ENCODE data around the gene BEX1.
"Not testable (repeated sequence)": the region's sequence is repeated elsewhere in the genome, so short reads cannot be mapped to it uniquely, and the experiment has no call there.

The BEX1 gene

DNA sequence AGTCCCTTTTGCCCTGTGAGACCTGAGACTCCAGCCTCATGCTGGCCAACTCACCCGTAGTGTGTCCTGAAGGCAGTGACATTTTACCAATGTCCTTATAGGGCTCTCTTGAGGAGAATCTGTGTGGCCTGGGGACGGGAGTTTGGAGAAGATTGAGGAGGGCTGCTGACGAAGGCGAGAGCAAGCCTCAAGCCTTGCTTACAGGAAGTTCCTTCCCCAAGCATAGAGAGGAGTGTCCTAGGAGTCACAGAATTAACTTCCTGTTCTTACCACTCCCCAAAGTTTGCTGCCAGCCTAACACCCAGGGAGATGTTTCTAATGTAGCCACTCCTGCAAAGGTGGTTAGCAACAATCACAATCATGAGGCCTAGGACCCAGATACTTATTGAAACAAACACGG, 29.0 kb upstream of the BEX1 start, which contains the start of gene NXF3:
Gene NXF3, minus strand, starts transcription at position 202 of the 400 bp plus-strand sequence. Its CDS starts 120 bp downstream, at position 82.
- H3K9me3 ChIP-seq (ENCODE audit: control insufficient read depth in 2 of 2, low read length in 2 of 2), result no peaks in the 10 kb centered on the region
- no peak within 1 kb of the TSS for H3K27ac ChIP-seq (ENCODE audit: low read depth in 2 of 2, low read length in 2 of 2)
- H3K36me3 ChIP-seq (ENCODE audit: control insufficient read depth in 2 of 2, insufficient read depth in 2 of 2, low read length in 2 of 2), result no peaks in the 10 kb centered on the region
- no peak within 1 kb of the TSS for H3K4me3 ChIP-seq (ENCODE audit: low read length in 2 of 2)
- H3K9ac ChIP-seq (ENCODE audit: low read depth in 1 of 2, low read length in 2 of 2), result no peak within 1 kb of the TSS
- H3K27me3 ChIP-seq (ENCODE audit: control insufficient read depth in 2 of 2, insufficient read depth in 2 of 2, low read length in 2 of 2), result no peaks in the 10 kb centered on the region
- no peaks in the 10 kb centered on the region for H3K4me1 ChIP-seq (ENCODE audit: control insufficient read depth in 2 of 2, insufficient read depth in 2 of 2, low read length in 2 of 2)

DNA sequence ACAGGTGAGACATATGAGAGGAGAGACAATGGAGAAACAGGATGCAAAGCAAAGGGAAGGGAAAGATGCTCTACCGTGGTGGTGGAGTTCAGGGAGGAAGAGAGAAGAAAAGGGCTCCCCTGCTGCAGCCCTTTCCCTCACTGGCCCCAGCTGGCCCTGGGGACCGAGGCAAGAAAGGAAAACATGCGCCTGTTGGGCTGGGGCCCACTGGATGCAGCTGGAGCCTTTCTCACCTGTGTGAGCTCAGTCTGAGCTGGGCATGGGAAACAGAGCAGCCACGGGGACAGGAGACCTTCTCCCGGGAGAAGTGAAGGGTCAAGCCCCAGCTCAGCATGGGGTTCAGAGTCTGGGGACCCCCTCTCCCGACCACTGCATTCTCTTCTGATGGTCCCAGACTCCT, 17.1 kb upstream of the BEX1 start:
- no peaks in the 10 kb centered on the region for H3K4me1 ChIP-seq (ENCODE audit: control insufficient read depth in 2 of 2, insufficient read depth in 2 of 2, low read length in 2 of 2)
- H3K27ac ChIP-seq (ENCODE audit: low read depth in 2 of 2, low read length in 2 of 2), result no peak overlapping the region
- H3K27me3 ChIP-seq (ENCODE audit: control insufficient read depth in 2 of 2, insufficient read depth in 2 of 2, low read length in 2 of 2), result peaks cover 2% of the 10 kb centered on the region in 2 donors
- H3K4me3 ChIP-seq (ENCODE audit: low read length in 2 of 2), result no peak overlapping the region
- no peaks in the 10 kb centered on the region for H3K36me3 ChIP-seq (ENCODE audit: control insufficient read depth in 2 of 2, insufficient read depth in 2 of 2, low read length in 2 of 2)
- no peaks in the 10 kb centered on the region for H3K9me3 ChIP-seq (ENCODE audit: control insufficient read depth in 2 of 2, low read length in 2 of 2)
- no peak overlapping the region for H3K9ac ChIP-seq (ENCODE audit: low read depth in 1 of 2, low read length in 2 of 2)

DNA sequence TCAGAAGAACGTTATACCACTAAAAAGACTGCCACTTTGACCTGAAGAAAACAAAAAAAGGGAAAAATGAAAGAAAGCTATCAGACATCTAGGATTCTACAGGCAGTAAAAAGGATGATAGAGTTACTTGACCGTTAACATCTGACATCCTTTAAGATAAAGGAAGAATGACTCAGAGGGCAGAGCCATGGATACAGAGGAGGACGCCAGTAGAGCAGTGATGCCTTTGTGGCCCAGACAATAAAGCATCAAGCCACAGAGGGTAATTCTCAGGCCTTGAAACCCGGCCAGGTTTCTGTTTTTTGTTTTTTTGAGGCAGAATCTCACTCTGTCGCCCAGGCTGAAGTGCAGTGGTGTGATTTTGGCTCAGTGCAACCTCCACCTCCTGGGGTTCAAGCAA, 9.5 kb upstream of the BEX1 start:
- Histone ChIP-seq H3K27ac (ENCODE audit: low read depth in 2 of 2, low read length in 2 of 2) (no peak overlapping the region), H3K4me1 (ENCODE audit: control insufficient read depth in 2 of 2, insufficient read depth in 2 of 2, low read length in 2 of 2) (no peaks in the 10 kb centered on the region), H3K4me3 (ENCODE audit: low read length in 2 of 2) (no peak overlapping the region), H3K9ac (ENCODE audit: low read depth in 1 of 2, low read length in 2 of 2) (no peak overlapping the region), H3K36me3 (ENCODE audit: control insufficient read depth in 2 of 2, insufficient read depth in 2 of 2, low read length in 2 of 2) (no peaks in the 10 kb centered on the region), H3K9me3 (ENCODE audit: control insufficient read depth in 2 of 2, low read length in 2 of 2) (no peaks in the 10 kb centered on the region), H3K27me3 (ENCODE audit: control insufficient read depth in 2 of 2, insufficient read depth in 2 of 2, low read length in 2 of 2) (peaks cover 2 to 3% of the 10 kb centered on the region in 2 donors)

DNA sequence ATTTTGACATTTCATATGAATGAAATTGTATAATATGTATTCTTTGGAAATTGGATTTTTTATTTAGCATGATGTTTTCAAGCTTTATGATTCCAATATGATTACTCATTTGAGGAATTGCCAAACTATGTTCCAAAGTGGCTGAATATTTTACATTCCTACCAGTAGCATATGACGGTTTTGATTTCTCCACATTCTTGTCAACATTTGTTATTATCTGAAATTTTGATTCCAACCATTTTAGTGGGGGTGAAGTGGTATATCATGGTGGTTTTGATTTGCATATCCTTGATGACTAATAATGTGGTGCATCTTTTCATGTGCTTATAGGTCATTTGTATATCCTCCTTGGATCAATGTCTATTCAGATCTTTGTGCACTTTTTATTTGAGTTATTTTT, 2.6 kb upstream of the BEX1 start:
- Histone ChIP-seq H3K27ac (ENCODE audit: low read depth in 2 of 2, low read length in 2 of 2) (no peak overlapping the region), H3K4me1 (ENCODE audit: control insufficient read depth in 2 of 2, insufficient read depth in 2 of 2, low read length in 2 of 2) (no peaks in the 10 kb centered on the region), H3K27me3 (ENCODE audit: control insufficient read depth in 2 of 2, insufficient read depth in 2 of 2, low read length in 2 of 2) (peaks cover 0 to 4% of the 10 kb centered on the region in 2 donors), H3K9me3 (ENCODE audit: control insufficient read depth in 2 of 2, low read length in 2 of 2) (no peaks in the 10 kb centered on the region), H3K36me3 (ENCODE audit: control insufficient read depth in 2 of 2, insufficient read depth in 2 of 2, low read length in 2 of 2) (no peaks in the 10 kb centered on the region), H3K9ac (ENCODE audit: low read depth in 1 of 2, low read length in 2 of 2) (no peak overlapping the region), H3K4me3 (ENCODE audit: low read length in 2 of 2) (no peak overlapping the region)

DNA sequence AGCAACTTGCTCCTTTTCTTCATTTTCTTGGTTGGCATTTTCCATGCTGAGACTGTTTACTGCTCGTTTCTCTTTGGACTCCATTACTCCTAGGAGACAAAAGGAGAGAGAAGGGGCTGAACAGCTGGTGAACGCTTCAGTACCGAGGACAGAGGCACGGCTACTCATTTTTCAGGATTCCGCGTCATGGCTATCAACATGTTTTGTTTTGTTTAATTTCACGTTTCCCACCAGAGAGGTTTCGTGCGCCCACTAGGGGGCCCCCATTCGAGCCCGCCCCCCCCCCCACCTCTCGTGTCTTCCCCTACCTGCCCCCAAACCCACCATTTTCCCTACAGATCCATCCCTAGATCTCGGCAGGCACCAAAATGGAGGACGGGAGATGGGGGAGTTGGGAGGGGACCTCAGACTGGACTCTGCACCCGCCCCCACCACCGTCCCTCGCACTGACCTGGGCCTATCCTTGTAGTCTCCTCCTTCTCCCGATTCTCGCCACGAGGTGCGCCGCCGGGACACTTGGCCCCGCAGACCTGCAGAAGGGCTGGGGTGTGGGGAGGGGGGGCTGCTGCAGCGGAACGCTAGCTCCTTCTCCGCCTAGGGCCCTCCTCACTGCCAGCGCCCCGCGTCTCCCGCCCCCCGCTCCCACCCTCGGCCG, 653 bp downstream of the BEX1 start:
- no peaks in the 10 kb centered on the region for H3K9me3 ChIP-seq (ENCODE audit: control insufficient read depth in 2 of 2, low read length in 2 of 2)
- no peak overlapping the region for H3K4me3 ChIP-seq (ENCODE audit: low read length in 2 of 2)
- peaks cover 0 to under 1% of the 10 kb centered on the region in 2 donors for H3K27me3 ChIP-seq (ENCODE audit: control insufficient read depth in 2 of 2, insufficient read depth in 2 of 2, low read length in 2 of 2)
- no peak overlapping the region for H3K9ac ChIP-seq (ENCODE audit: low read depth in 1 of 2, low read length in 2 of 2)
- no peak overlapping the region for H3K27ac ChIP-seq (ENCODE audit: low read depth in 2 of 2, low read length in 2 of 2)
- H3K4me1 ChIP-seq (ENCODE audit: control insufficient read depth in 2 of 2, insufficient read depth in 2 of 2, low read length in 2 of 2), result no peaks in the 10 kb centered on the region
- H3K36me3 ChIP-seq (ENCODE audit: control insufficient read depth in 2 of 2, insufficient read depth in 2 of 2, low read length in 2 of 2), result no peaks in the 10 kb centered on the region

DNA sequence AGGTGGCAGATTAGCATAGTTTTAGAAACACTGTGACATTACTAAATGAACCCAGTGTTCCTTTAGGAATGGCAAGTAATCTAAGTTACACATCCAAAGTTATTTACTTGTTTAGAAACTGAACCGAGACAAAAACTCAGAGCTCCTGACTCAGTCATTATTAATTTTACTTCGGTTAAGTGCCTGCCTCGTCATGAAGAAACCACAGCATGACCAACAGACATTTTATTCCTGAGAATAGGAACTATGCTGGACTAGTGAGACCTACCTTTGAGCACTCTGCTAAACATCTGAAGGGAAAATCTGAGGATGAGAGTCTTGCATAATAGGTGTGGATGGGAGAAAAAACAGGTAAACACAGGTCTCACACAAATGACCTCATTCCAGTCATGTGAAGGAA, 2.5 kb downstream of the BEX1 start:
- H3K27me3 ChIP-seq (ENCODE audit: control insufficient read depth in 2 of 2, insufficient read depth in 2 of 2, low read length in 2 of 2), result no peaks in the 10 kb centered on the region
- H3K9ac ChIP-seq (ENCODE audit: low read depth in 1 of 2, low read length in 2 of 2), result no peak overlapping the region
- no peaks in the 10 kb centered on the region for H3K9me3 ChIP-seq (ENCODE audit: control insufficient read depth in 2 of 2, low read length in 2 of 2)
- H3K4me3 ChIP-seq (ENCODE audit: low read length in 2 of 2), result no peak overlapping the region
- no peaks in the 10 kb centered on the region for H3K4me1 ChIP-seq (ENCODE audit: control insufficient read depth in 2 of 2, insufficient read depth in 2 of 2, low read length in 2 of 2)
- no peaks in the 10 kb centered on the region for H3K36me3 ChIP-seq (ENCODE audit: control insufficient read depth in 2 of 2, insufficient read depth in 2 of 2, low read length in 2 of 2)
- no peak overlapping the region for H3K27ac ChIP-seq (ENCODE audit: low read depth in 2 of 2, low read length in 2 of 2)

DNA sequence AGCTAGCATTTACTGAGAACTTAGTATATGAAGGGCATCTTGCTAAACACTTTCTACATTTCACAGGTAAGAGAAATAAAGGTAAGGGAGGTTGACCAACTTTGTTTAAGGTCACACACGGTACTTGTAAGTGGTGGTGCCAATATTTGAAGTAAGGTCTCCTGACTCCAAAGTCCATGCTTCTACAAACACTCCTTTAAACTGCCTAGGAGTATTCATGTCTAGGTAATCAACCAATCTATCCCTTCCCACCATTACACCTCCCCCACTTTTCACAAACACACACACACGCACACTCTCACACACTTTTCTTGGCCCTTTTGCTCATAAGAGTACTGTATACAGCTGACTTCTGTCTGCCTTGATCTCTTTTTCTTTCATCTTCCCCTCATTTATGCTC, 7.1 kb downstream of the BEX1 start:
- H3K27ac ChIP-seq (ENCODE audit: low read depth in 2 of 2, low read length in 2 of 2), result no peak overlapping the region
- H3K36me3 ChIP-seq (ENCODE audit: control insufficient read depth in 2 of 2, insufficient read depth in 2 of 2, low read length in 2 of 2), result no peaks in the 10 kb centered on the region
- H3K4me3 ChIP-seq (ENCODE audit: low read length in 2 of 2), result no peak overlapping the region
- peaks cover 2 to 4% of the 10 kb centered on the region in 2 donors for H3K27me3 ChIP-seq (ENCODE audit: control insufficient read depth in 2 of 2, insufficient read depth in 2 of 2, low read length in 2 of 2)
- no peaks in the 10 kb centered on the region for H3K4me1 ChIP-seq (ENCODE audit: control insufficient read depth in 2 of 2, insufficient read depth in 2 of 2, low read length in 2 of 2)
- H3K9ac ChIP-seq (ENCODE audit: low read depth in 1 of 2, low read length in 2 of 2), result no peak overlapping the region
- no peaks in the 10 kb centered on the region for H3K9me3 ChIP-seq (ENCODE audit: control insufficient read depth in 2 of 2, low read length in 2 of 2)

DNA sequence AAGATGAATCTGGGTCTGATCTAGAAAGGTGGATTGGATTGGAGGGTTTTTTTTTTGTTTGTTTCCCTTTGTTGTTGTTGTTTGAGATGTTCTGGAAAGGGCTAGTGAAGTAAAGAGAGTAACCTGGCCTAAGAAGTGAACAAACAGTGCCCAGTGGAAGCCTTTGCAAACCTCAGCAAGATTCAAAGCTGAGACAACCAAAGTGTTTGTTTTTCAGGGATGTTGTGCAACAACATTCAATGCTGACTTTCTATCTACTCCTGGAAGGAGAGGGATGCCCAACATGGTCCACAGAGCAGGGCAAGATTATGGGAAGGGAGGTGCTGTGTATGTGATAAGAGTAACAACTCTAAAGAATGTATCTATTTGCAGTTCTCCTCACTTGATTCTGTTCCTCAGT, 11.3 kb downstream of the BEX1 start:
- Histone ChIP-seq H3K27me3 (ENCODE audit: control insufficient read depth in 2 of 2, insufficient read depth in 2 of 2, low read length in 2 of 2) (peaks cover 2 to 4% of the 10 kb centered on the region in 2 donors), H3K9me3 (ENCODE audit: control insufficient read depth in 2 of 2, low read length in 2 of 2) (no peaks in the 10 kb centered on the region), H3K36me3 (ENCODE audit: control insufficient read depth in 2 of 2, insufficient read depth in 2 of 2, low read length in 2 of 2) (no peaks in the 10 kb centered on the region), H3K4me3 (ENCODE audit: low read length in 2 of 2) (no peak overlapping the region), H3K4me1 (ENCODE audit: control insufficient read depth in 2 of 2, insufficient read depth in 2 of 2, low read length in 2 of 2) (no peaks in the 10 kb centered on the region), H3K27ac (ENCODE audit: low read depth in 2 of 2, low read length in 2 of 2) (no peak overlapping the region), H3K9ac (ENCODE audit: low read depth in 1 of 2, low read length in 2 of 2) (no peak overlapping the region)

DNA sequence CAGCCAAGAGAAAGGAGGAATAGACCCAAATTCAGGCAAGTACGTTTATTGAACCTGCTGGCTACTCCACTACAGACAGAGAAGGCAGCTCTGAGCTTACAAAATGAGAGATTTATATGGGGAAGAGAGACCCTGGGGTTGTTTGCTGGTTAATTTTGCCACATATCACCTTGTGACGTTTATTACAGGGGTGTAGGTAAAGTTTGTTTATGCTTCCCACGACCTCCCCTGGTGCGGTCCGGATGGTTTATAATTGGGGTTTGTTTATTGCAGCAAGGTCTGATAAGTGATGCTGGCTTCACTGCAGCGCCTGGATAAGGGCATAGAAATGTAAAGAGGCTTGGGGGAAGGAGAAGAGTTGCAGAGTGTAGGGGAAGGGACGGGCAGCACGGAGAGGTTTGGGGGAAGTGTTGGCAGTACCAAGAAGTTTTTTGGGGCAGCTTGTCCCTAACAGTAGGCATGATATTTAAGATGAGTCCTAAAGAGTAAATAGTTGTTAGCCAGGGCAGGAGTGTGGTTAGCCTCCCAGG, 12.6 kb downstream of the BEX1 start:
- no peak overlapping the region for H3K9ac ChIP-seq (ENCODE audit: low read depth in 1 of 2, low read length in 2 of 2)
- no peak overlapping the region for H3K27ac ChIP-seq (ENCODE audit: low read depth in 2 of 2, low read length in 2 of 2)
- no peak overlapping the region for H3K4me3 ChIP-seq (ENCODE audit: low read length in 2 of 2)
- no peaks in the 10 kb centered on the region for H3K36me3 ChIP-seq (ENCODE audit: control insufficient read depth in 2 of 2, insufficient read depth in 2 of 2, low read length in 2 of 2)
- H3K4me1 ChIP-seq (ENCODE audit: control insufficient read depth in 2 of 2, insufficient read depth in 2 of 2, low read length in 2 of 2), result no peaks in the 10 kb centered on the region
- no peaks in the 10 kb centered on the region for H3K9me3 ChIP-seq (ENCODE audit: control insufficient read depth in 2 of 2, low read length in 2 of 2)
- peaks cover 2 to 4% of the 10 kb centered on the region in 2 donors for H3K27me3 ChIP-seq (ENCODE audit: control insufficient read depth in 2 of 2, insufficient read depth in 2 of 2, low read length in 2 of 2)

DNA sequence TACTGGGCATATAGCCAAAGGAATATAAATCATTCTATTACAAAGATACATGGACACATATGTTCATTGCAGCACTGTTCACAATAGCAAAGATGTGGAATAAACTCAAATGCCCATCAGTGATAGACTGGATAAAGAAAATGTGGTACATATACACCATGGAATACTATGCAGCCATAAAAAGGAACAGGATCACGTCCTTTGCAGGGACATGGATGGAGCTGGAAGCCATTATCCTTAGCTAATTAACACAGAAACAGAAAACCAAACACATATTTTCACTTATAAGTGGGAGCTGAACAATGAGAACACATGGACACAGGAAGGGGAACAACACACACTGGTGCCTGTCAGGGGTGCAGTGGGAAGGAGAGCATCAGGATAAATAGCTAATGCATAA, 30.6 kb downstream of the BEX1 start:
- not testable (repeated sequence) for H3K27ac ChIP-seq (ENCODE audit: low read depth in 2 of 2, low read length in 2 of 2); H3K27me3 ChIP-seq (ENCODE audit: control insufficient read depth in 2 of 2, insufficient read depth in 2 of 2, low read length in 2 of 2); H3K4me3 ChIP-seq (ENCODE audit: low read length in 2 of 2); H3K9me3 ChIP-seq (ENCODE audit: control insufficient read depth in 2 of 2, low read length in 2 of 2); H3K36me3 ChIP-seq (ENCODE audit: control insufficient read depth in 2 of 2, insufficient read depth in 2 of 2, low read length in 2 of 2); H3K4me1 ChIP-seq (ENCODE audit: control insufficient read depth in 2 of 2, insufficient read depth in 2 of 2, low read length in 2 of 2); H3K9ac ChIP-seq (ENCODE audit: low read depth in 1 of 2, low read length in 2 of 2)
